KMS-11 (cell line): ENCODE data around the gene ELK4.

Source experiments
- H2AFZ ChIP-seq: fragments of 200-600 bp; sonication (generic); 2 replicates; pipeline ENCODE4 v1.6.1; 2016; ENCODE audit warnings: antibody characterized with exemption, mixed run types, low read depth
- H3K27ac ChIP-seq: fragments of 200-600 bp; sonication (generic); 2 replicates; pipeline ENCODE4 v1.6.1; 2016; ENCODE audit warnings: mild to moderate bottlenecking, mixed run types
- H3K27me3 ChIP-seq: fragments of 200-600 bp; sonication (generic); 2 replicates; pipeline ENCODE4 v1.6.1; 2017; ENCODE audit warnings: mild to moderate bottlenecking, low read depth, mixed run types, moderate library complexity; ENCODE audit not compliant: insufficient read depth
- H3K36me3 ChIP-seq: fragments of 200-600 bp; sonication (generic); 2 replicates; pipeline ENCODE4 v1.6.1; 2017; ENCODE audit warnings: mild to moderate bottlenecking, mixed run types; ENCODE audit not compliant: insufficient read depth
- H3K4me1 ChIP-seq: fragments of 200-600 bp; sonication (generic); 2 replicates; pipeline ENCODE4 v1.6.1; 2016; ENCODE audit warnings: mild to moderate bottlenecking, low read depth, mixed run types; ENCODE audit not compliant: poor library complexity, severe bottlenecking
- H3K4me2 ChIP-seq: fragments of 200-600 bp; sonication (generic); 2 replicates; pipeline ENCODE4 v1.7.0; 2016; ENCODE audit warnings: mild to moderate bottlenecking, mixed run types
- H3K4me3 ChIP-seq: fragments of 200-600 bp; sonication (generic); IDR thresholded peaks from 2 replicates; pipeline ENCODE4 v1.6.1; 2017; ENCODE audit warnings: low read depth, low read length, mixed read lengths; ENCODE audit not compliant: insufficient read depth
- H3K79me2 ChIP-seq: fragments of 200-600 bp; sonication (generic); 2 replicates; pipeline ENCODE4 v1.6.1; 2016; ENCODE audit warnings: low read depth, mixed run types; ENCODE audit not compliant: insufficient read depth
- H3K9ac ChIP-seq: fragments of 200-600 bp; sonication (generic); 2 replicates; pipeline ENCODE4 v1.6.1; 2016; ENCODE audit warnings: mild to moderate bottlenecking, mixed run types
- H4K20me1 ChIP-seq: fragments of 200-600 bp; sonication (generic); 2 replicates; pipeline ENCODE4 v1.6.1; 2016; ENCODE audit warnings: mild to moderate bottlenecking, mixed run types; ENCODE audit not compliant: insufficient read depth
- TF ChIP-seq, protein P1 (sequence below): fragments of 200-600 bp; sonication (generic); conservative IDR thresholded peaks from 2 replicates; pipeline ENCODE4 v1.6.1; 2017; ENCODE audit warnings: low read depth, mild to moderate bottlenecking, antibody characterized with exemption, low read length, moderate library complexity, mixed read lengths

Gene ELK4

DNA sequence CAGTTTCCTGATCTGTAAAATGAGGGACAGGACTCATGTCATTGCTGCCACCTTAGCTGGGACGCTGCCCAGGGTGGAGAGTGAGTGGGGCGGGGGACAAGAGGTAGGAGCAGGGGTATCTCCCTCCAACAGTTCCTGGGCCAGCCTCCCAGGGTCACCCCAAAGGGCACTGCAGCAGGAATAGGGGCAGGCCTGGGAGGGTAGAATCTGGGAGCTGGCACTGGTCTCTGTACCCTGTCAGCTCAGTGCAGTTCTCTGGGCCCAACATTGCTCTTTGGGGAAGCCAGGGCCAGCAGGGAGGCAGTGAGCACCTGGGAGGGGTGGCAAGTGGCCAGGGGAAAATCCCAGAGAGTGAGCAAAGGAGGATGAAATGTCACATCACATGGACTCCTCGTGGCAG lies 55.8 kb downstream of the ELK4 start:
- Histone ChIP-seq H4K20me1 (no peaks in the 10 kb centered on the region), H3K9ac (no peak overlapping the region), H2AFZ (no peak overlapping the region), H3K36me3 (no peaks in the 10 kb centered on the region), H3K79me2 (no peaks in the 10 kb centered on the region), H3K27me3 (peaks cover 21% of the 10 kb centered on the region; the same call in 1 of the 2 replicates), H3K4me3 (no peak overlapping the region), H3K27ac (no peak overlapping the region), H3K4me2 (no peak overlapping the region), H3K4me1 (no peaks in the 10 kb centered on the region)
- TF ChIP-seq, protein P1, sequence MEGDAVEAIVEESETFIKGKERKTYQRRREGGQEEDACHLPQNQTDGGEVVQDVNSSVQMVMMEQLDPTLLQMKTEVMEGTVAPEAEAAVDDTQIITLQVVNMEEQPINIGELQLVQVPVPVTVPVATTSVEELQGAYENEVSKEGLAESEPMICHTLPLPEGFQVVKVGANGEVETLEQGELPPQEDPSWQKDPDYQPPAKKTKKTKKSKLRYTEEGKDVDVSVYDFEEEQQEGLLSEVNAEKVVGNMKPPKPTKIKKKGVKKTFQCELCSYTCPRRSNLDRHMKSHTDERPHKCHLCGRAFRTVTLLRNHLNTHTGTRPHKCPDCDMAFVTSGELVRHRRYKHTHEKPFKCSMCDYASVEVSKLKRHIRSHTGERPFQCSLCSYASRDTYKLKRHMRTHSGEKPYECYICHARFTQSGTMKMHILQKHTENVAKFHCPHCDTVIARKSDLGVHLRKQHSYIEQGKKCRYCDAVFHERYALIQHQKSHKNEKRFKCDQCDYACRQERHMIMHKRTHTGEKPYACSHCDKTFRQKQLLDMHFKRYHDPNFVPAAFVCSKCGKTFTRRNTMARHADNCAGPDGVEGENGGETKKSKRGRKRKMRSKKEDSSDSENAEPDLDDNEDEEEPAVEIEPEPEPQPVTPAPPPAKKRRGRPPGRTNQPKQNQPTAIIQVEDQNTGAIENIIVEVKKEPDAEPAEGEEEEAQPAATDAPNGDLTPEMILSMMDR: no peak

GRCh38 chr1:205575294-205575885 lies 56.4 kb downstream of the ELK4 start:
- H3K4me1 ChIP-seq: no peaks in the 10 kb centered on the region
- TF ChIP-seq, protein P1: no peak
- H3K4me3 ChIP-seq: no peak overlapping the region
- H3K4me2 ChIP-seq: no peak overlapping the region
- H3K9ac ChIP-seq: no peak overlapping the region
- H3K79me2 ChIP-seq: no peaks in the 10 kb centered on the region
- H3K27ac ChIP-seq: no peak overlapping the region
- H2AFZ ChIP-seq: no peak overlapping the region
- H3K27me3 ChIP-seq: peaks cover 28% of the 10 kb centered on the region; the same call in 1 of the 2 replicates
- H3K36me3 ChIP-seq: no peaks in the 10 kb centered on the region
- H4K20me1 ChIP-seq: no peaks in the 10 kb centered on the region

DNA sequence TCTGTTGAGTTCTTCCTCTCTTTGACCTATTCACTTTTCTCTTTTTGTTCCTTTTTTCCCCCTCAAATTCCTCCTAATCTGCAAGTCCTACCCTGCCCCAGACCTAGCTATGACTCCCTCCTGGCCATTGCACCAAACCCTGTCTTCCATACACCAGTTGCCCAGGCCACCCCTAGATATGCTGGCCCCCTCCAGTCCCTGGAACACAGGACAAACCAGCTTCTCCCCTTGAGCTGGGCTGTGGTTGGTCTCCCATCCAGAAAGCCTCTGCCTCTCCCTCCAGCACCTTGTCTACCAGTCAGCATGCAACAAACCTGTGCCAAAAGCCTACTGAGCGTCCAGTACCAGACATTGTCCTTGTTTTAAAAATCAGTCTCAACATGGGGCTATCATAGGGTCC lies 59.4 kb downstream of the ELK4 start:
- Histone ChIP-seq H3K4me2 (no peak overlapping the region), H3K4me1 (no peaks in the 10 kb centered on the region), H3K4me3 (no peak overlapping the region), H3K79me2 (no peaks in the 10 kb centered on the region), H2AFZ (no peak overlapping the region), H3K9ac (no peak overlapping the region), H3K27me3 (peaks cover 40% of the 10 kb centered on the region), H3K27ac (no peak overlapping the region), H4K20me1 (no peaks in the 10 kb centered on the region), H3K36me3 (no peaks in the 10 kb centered on the region)
- TF ChIP-seq, protein P1: no peak

DNA sequence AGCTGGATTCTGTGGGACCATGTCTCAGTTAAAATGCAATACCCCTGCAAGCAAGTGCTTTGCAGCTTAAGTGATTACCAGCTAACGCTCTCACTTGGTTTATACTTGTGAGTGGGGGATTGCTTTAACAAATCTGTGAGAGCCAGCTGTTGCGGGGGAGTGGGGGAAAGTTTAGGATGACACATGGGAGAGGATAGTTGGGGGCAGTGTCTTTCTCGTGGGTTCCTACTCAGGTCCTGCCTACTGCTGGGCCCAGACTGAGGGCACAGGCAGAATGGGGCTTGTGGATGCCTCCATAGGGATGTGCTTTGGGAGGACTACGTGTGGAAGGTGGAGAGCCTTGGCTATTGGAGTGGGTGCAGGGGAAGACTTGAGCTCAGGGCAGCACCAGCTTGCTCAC lies 60.1 kb downstream of the ELK4 start:
- Histone ChIP-seq H4K20me1 (no peaks in the 10 kb centered on the region), H3K4me1 (no peaks in the 10 kb centered on the region), H3K27ac (no peak overlapping the region), H3K27me3 (peaks cover 40% of the 10 kb centered on the region), H3K4me2 (no peak overlapping the region), H3K36me3 (no peaks in the 10 kb centered on the region), H3K79me2 (no peaks in the 10 kb centered on the region), H3K9ac (no peak overlapping the region), H2AFZ (no peak overlapping the region), H3K4me3 (no peak overlapping the region)
- TF ChIP-seq, protein P1: no peak
